Natural killer cell (primary cell): ENCODE data around the gene CAPN15. TPM values are rescaled to one million over a fixed set of nuclear protein-coding genes. Genes with fewer than 3 reads are reported as not detected.
A peak's percentile ranks its signal among the peaks of the same experiment; 100 is the strongest.

ENCODE experiments used
- ATAC-seq, 3 donors: fragments of 150-1000 bp in 2 of 3; fragments of 200-7000 bp in 1 of 3; cut with Tn5 transposase; 1 replicate in 1 of 3; 2 replicates in 2 of 3; pipeline ENCODE4 v1.10.0; 2021; ENCODE audit warnings: mild to moderate bottlenecking in 2 of 3, moderate library complexity in 2 of 3
- DNase-seq, 2 donors: peaks; one replicate each; pipeline versions ENCODE4 v3.0.0 to v3.0.0-alpha.2; 2013 to 2021; ENCODE audit warnings: mixed read lengths in 1 of 2
- H3K27ac ChIP-seq: one replicate; pipeline ENCODE4 v1.5.1; 2013; ENCODE audit warnings: mild to moderate bottlenecking, low read length
- H3K27me3 ChIP-seq: one replicate; pipeline ENCODE4 v1.6.1; 2013; ENCODE audit warnings: low read length; ENCODE audit not compliant: control insufficient read depth, insufficient read depth
- H3K36me3 ChIP-seq: one replicate; pipeline ENCODE4 v1.6.1; 2013; ENCODE audit warnings: low read length; ENCODE audit not compliant: control insufficient read depth, insufficient read depth
- H3K4me1 ChIP-seq: one replicate; pipeline ENCODE4 v1.6.1; 2013; ENCODE audit warnings: low read length; ENCODE audit not compliant: control insufficient read depth, insufficient read depth
- H3K4me3 ChIP-seq: one replicate; pipeline ENCODE4 v1.5.1; 2013; ENCODE audit warnings: low read length
- H3K9me3 ChIP-seq: one replicate; pipeline ENCODE4 v1.6.1; 2013; ENCODE audit warnings: low read length; ENCODE audit not compliant: control insufficient read depth, insufficient read depth
- H3K27ac Mint-ChIP-seq, 2 donors: one replicate each; pipeline ENCODE4 v1.8.0; 2022; ENCODE audit warnings: mild to moderate bottlenecking in 2 of 2, mixed read lengths in 2 of 2, moderate library complexity in 1 of 2
- H3K27me3 Mint-ChIP-seq, 2 donors: one replicate each; pipeline ENCODE4 v1.8.0; 2022; ENCODE audit warnings: low read depth in 2 of 2, mixed read lengths in 2 of 2
- H3K36me3 Mint-ChIP-seq: one replicate; pipeline ENCODE4 v1.8.0; 2022; ENCODE audit warnings: mixed read lengths
- H3K4me1 Mint-ChIP-seq, 2 donors: one replicate each; pipeline ENCODE4 v1.8.0; 2022; ENCODE audit warnings: mixed read lengths in 2 of 2
- H3K4me3 Mint-ChIP-seq: one replicate; pipeline ENCODE4 v1.8.0; 2022; ENCODE audit warnings: mild to moderate bottlenecking, moderate library complexity, mixed read lengths
- H3K9me3 Mint-ChIP-seq, 2 donors: one replicate each; pipeline ENCODE4 v1.8.0; 2022; ENCODE audit warnings: mixed read lengths in 2 of 2
- WGBS: methylation state at CpG from one replicate; pipeline ENCODE4 v1.1.7; 2013; ENCODE audit warnings: missing lambda C conversion rate; ENCODE audit not compliant: insufficient coverage; 5-methylcytosine and 5-hydroxymethylcytosine counted together
- intact Hi-C: fragments of 100-400 bp; cut with micrococcal nuclease; formaldehyde crosslinking; loops from one replicate; pipeline ENCODE4 v1.14.2; 2022
- total RNA-seq, 4 donors: library from RNA; stranded (reverse); fragments of 120-200 nt in 1 of 4; gene quantifications; one replicate each; pipeline versions ENCODE4 v1.2.3 to v1.2.4, GENCODE V29; 2013 to 2022
- TF ChIP-seq, protein P1 (sequence below): fragments of 200-600 bp; IDR thresholded peaks from one replicate; pipeline ENCODE4 v1.8.0; 2022; ENCODE audit warnings: antibody characterized with exemption

Gene CAPN15
- total RNA-seq, 3 donors from 2014 or later (not counting 1 experiment from before 2014, with no cell fraction given), result 151 to 275 (median 186) TPM

DNA sequence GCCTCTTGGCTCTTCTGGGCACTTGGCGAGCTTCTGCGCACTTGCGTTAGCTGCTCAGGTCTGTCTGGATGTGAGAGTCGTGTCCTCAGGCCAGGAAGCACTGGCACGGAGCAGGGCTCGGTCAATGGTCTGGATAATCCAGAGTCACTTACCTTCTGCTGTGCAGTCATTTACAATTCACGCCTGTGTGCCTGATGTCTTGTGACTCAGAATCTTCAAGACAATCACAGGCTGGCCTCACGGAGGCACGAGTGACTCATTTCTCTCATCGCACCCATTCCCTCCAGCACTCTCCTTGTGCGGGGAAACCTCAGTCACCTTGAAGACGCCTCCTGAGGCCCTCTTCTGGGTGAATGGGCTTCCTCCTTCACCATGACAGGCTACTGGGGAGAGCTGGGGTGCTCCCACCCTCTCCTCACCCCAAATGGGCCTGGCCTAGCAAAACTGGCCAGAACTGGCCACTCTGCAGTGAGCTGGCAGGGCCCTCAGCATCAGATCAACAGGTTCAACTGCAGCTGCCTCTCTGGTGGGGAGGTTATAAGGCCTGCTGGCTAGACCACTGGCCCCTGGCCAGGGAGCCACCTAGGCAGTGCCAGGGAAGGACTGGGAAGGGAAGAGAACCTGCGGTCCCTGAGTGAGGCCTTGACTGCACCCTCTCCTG is 1.9 kb upstream of the CAPN15 start:
- TF ChIP-seq, protein P1, sequence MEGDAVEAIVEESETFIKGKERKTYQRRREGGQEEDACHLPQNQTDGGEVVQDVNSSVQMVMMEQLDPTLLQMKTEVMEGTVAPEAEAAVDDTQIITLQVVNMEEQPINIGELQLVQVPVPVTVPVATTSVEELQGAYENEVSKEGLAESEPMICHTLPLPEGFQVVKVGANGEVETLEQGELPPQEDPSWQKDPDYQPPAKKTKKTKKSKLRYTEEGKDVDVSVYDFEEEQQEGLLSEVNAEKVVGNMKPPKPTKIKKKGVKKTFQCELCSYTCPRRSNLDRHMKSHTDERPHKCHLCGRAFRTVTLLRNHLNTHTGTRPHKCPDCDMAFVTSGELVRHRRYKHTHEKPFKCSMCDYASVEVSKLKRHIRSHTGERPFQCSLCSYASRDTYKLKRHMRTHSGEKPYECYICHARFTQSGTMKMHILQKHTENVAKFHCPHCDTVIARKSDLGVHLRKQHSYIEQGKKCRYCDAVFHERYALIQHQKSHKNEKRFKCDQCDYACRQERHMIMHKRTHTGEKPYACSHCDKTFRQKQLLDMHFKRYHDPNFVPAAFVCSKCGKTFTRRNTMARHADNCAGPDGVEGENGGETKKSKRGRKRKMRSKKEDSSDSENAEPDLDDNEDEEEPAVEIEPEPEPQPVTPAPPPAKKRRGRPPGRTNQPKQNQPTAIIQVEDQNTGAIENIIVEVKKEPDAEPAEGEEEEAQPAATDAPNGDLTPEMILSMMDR, result no peak
- Mint-ChIP-seq H3K4me1 (peaks cover 24 to 37% of the 10 kb centered on the region in 2 donors), H3K4me3 (peak overlapping the region; percentile 35), H3K27ac (peak overlapping the region; percentile 58 to 86), H3K27me3 (no peaks in the 10 kb centered on the region), H3K36me3 (no peaks in the 10 kb centered on the region), H3K9me3 (no peaks in the 10 kb centered on the region)
- H3K4me1 ChIP-seq, result peaks cover 50% of the 10 kb centered on the region
- no peak overlapping the region for H3K4me3 ChIP-seq
- intact Hi-C loops, result loop anchor here (2.0 kb wide), 1 partner anchor 133 kb away; no protein-coding TSS in a partner anchor
- ATAC-seq (peak in 1 of 3 donors; percentile 1), DNase-seq (peak in 1 of 2 donors; percentile 62)
- WGBS, result 64% methylated on average over 13 of the region's 13 CpGs
- H3K36me3 ChIP-seq, result no peaks in the 10 kb centered on the region
- no peak overlapping the region for H3K27ac ChIP-seq
- H3K9me3 ChIP-seq, result no peaks in the 10 kb centered on the region
- no peaks in the 10 kb centered on the region for H3K27me3 ChIP-seq

DNA sequence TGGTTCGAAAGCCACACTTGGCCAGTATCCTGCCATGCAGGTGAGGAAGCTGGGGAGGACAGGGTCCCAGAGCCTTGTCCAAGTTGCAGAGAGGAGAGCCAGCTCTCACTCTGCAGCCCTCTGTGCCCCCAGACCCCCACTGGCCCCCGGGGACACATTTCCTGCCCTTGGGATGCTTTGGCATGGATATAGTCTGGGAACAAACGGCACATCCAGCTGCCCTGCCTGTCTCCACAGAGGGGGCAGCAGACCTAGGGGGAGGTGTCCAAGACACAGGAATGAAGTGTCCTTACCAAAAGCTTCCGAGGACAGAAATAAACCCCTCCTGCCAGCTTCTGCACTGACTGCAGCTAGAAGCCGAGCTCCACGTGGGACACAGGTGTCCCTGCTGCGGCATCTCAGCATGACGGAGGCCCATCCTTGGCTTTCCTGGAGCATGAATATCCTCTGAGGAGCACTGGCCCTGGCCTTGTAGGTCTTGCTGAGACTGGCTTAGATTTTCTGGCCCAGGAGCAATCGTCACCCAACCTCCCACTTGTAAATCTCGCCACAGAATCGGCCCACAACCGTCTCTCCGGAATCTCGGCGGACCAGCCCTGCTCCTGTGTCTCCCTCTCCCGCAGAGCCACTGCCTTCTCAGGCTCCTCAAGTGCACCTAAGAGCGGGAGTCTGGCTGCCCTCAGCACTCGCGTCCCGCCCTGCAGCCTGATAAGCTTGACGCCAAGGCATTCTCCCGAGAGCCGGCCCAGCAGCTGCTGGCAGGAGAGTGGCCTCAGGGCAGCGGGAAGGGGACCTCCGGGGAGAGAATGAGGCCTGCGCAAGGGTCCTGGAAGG is 1.1 kb upstream of the CAPN15 start:
- peak overlapping the region; percentile 44 for H3K4me3 ChIP-seq
- peak overlapping the region; percentile 78 for H3K4me3 Mint-ChIP-seq
- H3K9me3 Mint-ChIP-seq, result no peaks in the 10 kb centered on the region
- WGBS, result 14% methylated on average over 26 of the region's 26 CpGs
- peaks cover 57% of the 10 kb centered on the region for H3K4me1 ChIP-seq
- H3K4me1 Mint-ChIP-seq, result peaks cover 24 to 38% of the 10 kb centered on the region in 2 donors
- H3K27me3 ChIP-seq, result no peaks in the 10 kb centered on the region
- no peaks in the 10 kb centered on the region for H3K27me3 Mint-ChIP-seq
- TF ChIP-seq, protein P1, result no peak
- DNase-seq (peak; percentile 38 to 53), ATAC-seq (no peak)
- H3K36me3 Mint-ChIP-seq, result no peaks in the 10 kb centered on the region
- H3K27ac ChIP-seq, result peak overlapping the region; percentile 95
- intact Hi-C loops, result loop anchor here (1.0 to 2.0 kb wide), 2 partner anchors 63 to 134 kb away; no protein-coding TSS in a partner anchor
- H3K36me3 ChIP-seq, result no peaks in the 10 kb centered on the region
- no peaks in the 10 kb centered on the region for H3K9me3 ChIP-seq
- H3K27ac Mint-ChIP-seq, result peak overlapping the region; percentile 77 to 86

DNA sequence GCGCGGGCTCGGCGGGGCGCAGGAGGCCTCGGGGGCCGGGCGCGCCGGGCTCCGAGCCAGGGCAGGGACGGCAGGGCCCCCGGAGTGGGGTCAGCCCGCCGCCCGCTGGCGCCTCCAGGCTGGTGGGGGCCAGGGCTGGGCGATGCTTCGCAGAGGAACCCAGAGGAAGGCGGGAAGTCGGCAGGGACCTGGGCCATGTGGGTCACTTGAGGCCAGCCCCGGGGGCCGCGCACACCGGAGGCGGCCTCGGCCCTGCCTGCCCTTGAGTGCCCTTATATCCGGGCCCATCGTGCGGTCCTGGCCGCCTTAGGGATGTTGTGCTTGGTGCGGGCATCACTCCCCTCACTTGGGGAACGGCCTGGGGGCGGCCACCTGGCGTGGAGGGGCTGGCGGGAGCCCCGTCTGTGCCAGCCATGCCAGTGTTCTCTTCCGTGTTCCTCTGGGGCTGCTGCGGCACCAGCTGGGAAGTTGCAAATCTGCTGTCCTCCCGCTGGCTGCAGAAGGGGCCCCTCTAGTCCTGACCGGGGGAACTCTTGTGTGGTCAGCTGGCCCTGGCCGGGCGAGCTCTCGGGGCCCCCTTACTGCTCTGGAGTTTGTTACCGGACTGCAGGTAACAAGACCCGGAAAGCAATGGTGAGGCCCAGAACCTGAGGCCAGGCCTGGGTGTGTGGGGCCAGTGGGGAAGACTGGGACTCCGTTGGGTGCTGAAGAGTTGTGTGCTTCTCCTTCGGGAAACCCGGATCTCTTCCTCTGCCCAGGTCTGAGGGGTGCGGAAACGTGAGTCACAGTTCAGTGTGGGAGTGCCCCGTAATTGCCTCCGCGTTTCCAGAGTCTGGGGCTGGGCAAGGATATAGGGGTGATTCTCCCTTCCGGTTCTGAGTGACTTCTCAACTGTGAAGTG is 849 bp downstream of the CAPN15 start:
- H3K9me3 ChIP-seq, result no peaks in the 10 kb centered on the region
- ATAC-seq, result peak in 2 of 3 donors; percentile 0 to 10
- TF ChIP-seq, protein P1, result no peak
- H3K27ac ChIP-seq, result peak overlapping the region; percentile 66
- Mint-ChIP-seq H3K27me3 (no peaks in the 10 kb centered on the region), H3K4me3 (peak overlapping the region; percentile 95), H3K27ac (peak overlapping the region; percentile 89 to 90), H3K4me1 (peaks cover 24 to 38% of the 10 kb centered on the region in 2 donors), H3K36me3 (no peaks in the 10 kb centered on the region), H3K9me3 (no peaks in the 10 kb centered on the region)
- peak overlapping the region; percentile 77 for H3K4me3 ChIP-seq
- WGBS, result under 1% methylated on average over 55 of the region's 55 CpGs
- no peaks in the 10 kb centered on the region for H3K27me3 ChIP-seq
- peak; percentile 43 to 53 for DNase-seq
- intact Hi-C loops, result no loop called here
- no peaks in the 10 kb centered on the region for H3K36me3 ChIP-seq
- peaks cover 75% of the 10 kb centered on the region for H3K4me1 ChIP-seq
